ENCODE measurements around the gene NUDT14. TPM values are rescaled to one million over a fixed set of nuclear protein-coding genes. Genes with fewer than 3 reads are reported as not detected.

Gene NUDT14
- total RNA-seq, 1 experiment from 2014 or later = 50.8 TPM

DNA sequence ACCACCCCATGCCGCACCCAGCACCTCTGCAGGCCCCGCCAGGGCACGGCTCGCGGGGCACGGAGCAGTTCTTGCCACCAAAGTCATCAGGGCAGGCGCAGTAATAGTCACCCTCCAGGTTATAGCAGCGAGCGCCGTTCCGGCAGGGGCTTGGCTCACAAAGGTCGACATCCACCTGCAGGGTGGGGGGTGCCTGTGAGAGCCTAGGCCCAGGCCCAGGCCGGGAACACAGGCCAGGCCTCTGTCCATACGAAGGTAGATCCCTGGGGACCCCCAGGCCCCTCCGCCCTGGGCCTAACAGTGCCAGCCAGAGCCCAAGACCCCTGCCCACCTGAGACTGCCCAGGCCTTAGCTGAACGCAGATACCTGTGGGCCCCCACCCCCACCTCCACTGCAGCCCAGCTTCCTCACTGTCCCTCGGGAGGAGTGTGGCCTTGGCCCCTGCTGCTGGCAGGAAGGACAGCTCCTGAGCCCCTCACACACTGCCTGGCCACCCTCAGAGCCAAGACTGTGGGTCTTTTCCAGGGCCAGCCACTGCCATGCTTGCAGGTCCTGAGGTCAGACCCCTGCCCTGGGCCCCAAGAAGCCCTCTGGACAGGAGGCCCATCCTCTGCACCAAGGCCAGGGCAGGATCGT, 31.8 kb downstream of the NUDT14 start:
- POLR2A ChIA-PET (ENCODE audit: unreplicated experiment) = no interaction called here
- no peak for ATAC-seq

GRCh38 chr14:105148604-105149145, 32.4 kb downstream of the NUDT14 start:
- Histone ChIP-seq H3K27me3 (ENCODE audit: low read length) (no peaks in the 10 kb centered on the region), H3K9me2 (replicated peaks; ENCODE audit: low read length) (no peaks in the 10 kb centered on the region), H3K4me3 (ENCODE audit: low read length) (no peak overlapping the region), H3K4me2 (ENCODE audit: low read length) (no peak overlapping the region), H3K79me2 (ENCODE audit: low read length) (no peaks in the 10 kb centered on the region), H2AFZ (ENCODE audit: low read length) (no peak overlapping the region), H3K27ac (ENCODE audit: low read length) (no peak overlapping the region), H3K4me1 (ENCODE audit: insufficient read depth, low read length) (no peaks in the 10 kb centered on the region), H3F3A (ENCODE audit: low read length, unreplicated experiment) (no peaks in the 10 kb centered on the region), H3K36me3 (ENCODE audit: low read depth, low read length) (no peaks in the 10 kb centered on the region), H3K9ac (ENCODE audit: low read length) (no peak overlapping the region), H4K20me1 (ENCODE audit: low read length) (no peaks in the 10 kb centered on the region), H3K9me3 (ENCODE audit: low read length) (no peaks in the 10 kb centered on the region)
- CTCF ChIA-PET = no interaction called here
- POLR2A ChIA-PET (ENCODE audit: unreplicated experiment) = no interaction called here
- no TSS peak for BruUV-seq (replicated peaks)
- no peak for TF ChIP-seq EZH2phosphoT487 (IDR thresholded peaks at IDR 0.05; ENCODE audit: borderline replicate concordance, low read length)
- no peak for TF ChIP-seq EZH2 (IDR thresholded peaks at IDR 0.05; ENCODE audit: low read length, unreplicated experiment)
- TF ChIP-seq, protein P1, sequence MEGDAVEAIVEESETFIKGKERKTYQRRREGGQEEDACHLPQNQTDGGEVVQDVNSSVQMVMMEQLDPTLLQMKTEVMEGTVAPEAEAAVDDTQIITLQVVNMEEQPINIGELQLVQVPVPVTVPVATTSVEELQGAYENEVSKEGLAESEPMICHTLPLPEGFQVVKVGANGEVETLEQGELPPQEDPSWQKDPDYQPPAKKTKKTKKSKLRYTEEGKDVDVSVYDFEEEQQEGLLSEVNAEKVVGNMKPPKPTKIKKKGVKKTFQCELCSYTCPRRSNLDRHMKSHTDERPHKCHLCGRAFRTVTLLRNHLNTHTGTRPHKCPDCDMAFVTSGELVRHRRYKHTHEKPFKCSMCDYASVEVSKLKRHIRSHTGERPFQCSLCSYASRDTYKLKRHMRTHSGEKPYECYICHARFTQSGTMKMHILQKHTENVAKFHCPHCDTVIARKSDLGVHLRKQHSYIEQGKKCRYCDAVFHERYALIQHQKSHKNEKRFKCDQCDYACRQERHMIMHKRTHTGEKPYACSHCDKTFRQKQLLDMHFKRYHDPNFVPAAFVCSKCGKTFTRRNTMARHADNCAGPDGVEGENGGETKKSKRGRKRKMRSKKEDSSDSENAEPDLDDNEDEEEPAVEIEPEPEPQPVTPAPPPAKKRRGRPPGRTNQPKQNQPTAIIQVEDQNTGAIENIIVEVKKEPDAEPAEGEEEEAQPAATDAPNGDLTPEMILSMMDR (conservative IDR thresholded peaks at IDR 0.05; ENCODE audit: low read depth, low read length) = no peak
- DNase-seq (no peak), ATAC-seq (no peak)
- intact Hi-C loops (cut with micrococcal nuclease) = no loop called here

More for the DNA sequence above, 31.8 kb downstream of the NUDT14 start:
- no peaks in the 10 kb centered on the region for H3K36me3 ChIP-seq (ENCODE audit: low read depth, low read length)
- no peaks in the 10 kb centered on the region for H4K20me1 ChIP-seq (ENCODE audit: low read length)
- no peak overlapping the region for H3K4me3 ChIP-seq (ENCODE audit: low read length)
- BruUV-seq (replicated peaks) = no TSS peak
- DNase-seq = no peak
- H3K27ac ChIP-seq (ENCODE audit: low read length) = no peak overlapping the region
- no peaks in the 10 kb centered on the region for H3K4me1 ChIP-seq (ENCODE audit: insufficient read depth, low read length)
- no peaks in the 10 kb centered on the region for H3K9me2 ChIP-seq (replicated peaks; ENCODE audit: low read length)
- CTCF ChIA-PET = interaction anchor here (0.7 kb wide), 1 partner anchor 42 kb away, joined by 3 read pairs; no protein-coding TSS in a partner anchor
- H3K27me3 ChIP-seq (ENCODE audit: low read length) = no peaks in the 10 kb centered on the region
- no peak overlapping the region for H2AFZ ChIP-seq (ENCODE audit: low read length)
- intact Hi-C loops (cut with micrococcal nuclease) = no loop called here
- H3K79me2 ChIP-seq (ENCODE audit: low read length) = no peaks in the 10 kb centered on the region
- H3K4me2 ChIP-seq (ENCODE audit: low read length) = no peak overlapping the region
- TF ChIP-seq, protein P1 (conservative IDR thresholded peaks at IDR 0.05; ENCODE audit: low read depth, low read length) = no peak
- no peak for TF ChIP-seq EZH2phosphoT487 (IDR thresholded peaks at IDR 0.05; ENCODE audit: borderline replicate concordance, low read length)
- no peak for TF ChIP-seq EZH2 (IDR thresholded peaks at IDR 0.05; ENCODE audit: low read length, unreplicated experiment)
- H3K9me3 ChIP-seq (ENCODE audit: low read length) = no peaks in the 10 kb centered on the region
- no peaks in the 10 kb centered on the region for H3F3A ChIP-seq (ENCODE audit: low read length, unreplicated experiment)
- no peak overlapping the region for H3K9ac ChIP-seq (ENCODE audit: low read length)

Data from PC-3 (cell line).